ENCODE measurements around the gene FGF1. TPM values are rescaled to one million over a fixed set of nuclear protein-coding genes. Genes with fewer than 3 reads are reported as not detected.

Gene FGF1
- polyA plus RNA-seq, 1 of the 3 experiments (the other 2 are of a cell fraction) = 5.3 TPM

- Histone ChIP-seq H3K9me3 (no peaks in the 10 kb centered on the region), H3K27me3 (ENCODE audit: insufficient read depth) (no peaks in the 10 kb centered on the region), H3K9me2 (no peaks in the 10 kb centered on the region), H3K79me2 (ENCODE audit: insufficient read depth) (no peaks in the 10 kb centered on the region), H3K4me3 (ENCODE audit: low read depth in 2 of 2, low read length in 1 of 2) (no peak overlapping the region), H3K4me2 (0 out of 2 replicates have a peak overlapping the region, but pooled peaks have one; percentile 52), H4K20me1 (ENCODE audit: insufficient read depth) (no peaks in the 10 kb centered on the region), H3K9ac (peak overlapping the region; percentile 11; the same call in 1 of the 2 replicates), H3K36me3 (replicated peaks in 1 of 2; ENCODE audit: control insufficient read depth in 1 of 2, insufficient read depth in 2 of 2, low read length in 1 of 2) (no peaks in the 10 kb centered on the region), H2AFZ (ENCODE audit: low read depth) (0 out of 2 replicates have a peak overlapping the region, but pooled peaks have one; percentile 1), H3F3A (replicated peaks; ENCODE audit: insufficient read depth) (peaks cover 26% of the 10 kb centered on the region), H3K4me1 (ENCODE audit: control insufficient read depth in 1 of 2, insufficient read depth in 2 of 2, low read depth in 1 of 2, low read length in 1 of 2) (peaks cover 25 to 48% of the 10 kb centered on the region in 2 experiments), H3K27ac (ENCODE audit: low read depth in 2 of 2, low read length in 1 of 2) (peak overlapping the region in 1 of 2 experiments; percentile 91; a peak in 3 of 4 replicates)
- DNase-seq = no peak
- TF ChIP-seq, protein P1, sequence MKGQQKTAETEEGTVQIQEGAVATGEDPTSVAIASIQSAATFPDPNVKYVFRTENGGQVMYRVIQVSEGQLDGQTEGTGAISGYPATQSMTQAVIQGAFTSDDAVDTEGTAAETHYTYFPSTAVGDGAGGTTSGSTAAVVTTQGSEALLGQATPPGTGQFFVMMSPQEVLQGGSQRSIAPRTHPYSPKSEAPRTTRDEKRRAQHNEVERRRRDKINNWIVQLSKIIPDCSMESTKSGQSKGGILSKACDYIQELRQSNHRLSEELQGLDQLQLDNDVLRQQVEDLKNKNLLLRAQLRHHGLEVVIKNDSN (IDR thresholded peaks at IDR 0.05; ENCODE audit: borderline replicate concordance, low read depth) = peak; percentile 23; the same call in 1 of the 2 replicates
- TF ChIP-seq MXI1 (IDR thresholded peaks at IDR 0.05; ENCODE audit: low read depth, low read length) = no peak
- POLR2A ChIA-PET = no interaction called here
- CTCF ChIA-PET = interaction anchor here (1.7 to 2.2 kb wide), 2 partner anchors 154 to 362 kb away, joined by 4 to 6 read pairs; no protein-coding TSS in a partner anchor
- WGBS (ENCODE audit: low lambda C conversion rate) = 100% methylated on average over 1 of the region's 3 CpGs
These were observed 140.8 kb downstream of the FGF1 start for GRCh38 chr5:142544946-142545649.

GRCh38 chr5:142544071-142544753 is 141.7 kb downstream of the FGF1 start:
- H3K79me2 ChIP-seq (ENCODE audit: insufficient read depth) = no peaks in the 10 kb centered on the region
- no peak for DNase-seq
- H3K36me3 ChIP-seq (replicated peaks in 1 of 2; ENCODE audit: control insufficient read depth in 1 of 2, insufficient read depth in 2 of 2, low read length in 1 of 2) = no peaks in the 10 kb centered on the region
- H3K27me3 ChIP-seq (ENCODE audit: insufficient read depth) = no peaks in the 10 kb centered on the region
- H3K4me2 ChIP-seq = peak overlapping the region; percentile 52
- peak overlapping the region; percentile 43; the same call in 1 of the 2 replicates for H3K9ac ChIP-seq
- ChIA-PET POLR2A (no interaction called here), CTCF (interaction anchor here (0.5 to 2.2 kb wide), 4 partner anchors 56 to 393 kb away, joined by 3 to 7 read pairs (median 5); no protein-coding TSS in a partner anchor)
- H2AFZ ChIP-seq (ENCODE audit: low read depth) = no peak overlapping the region
- peaks cover 25 to 48% of the 10 kb centered on the region in 2 experiments for H3K4me1 ChIP-seq (ENCODE audit: control insufficient read depth in 1 of 2, insufficient read depth in 2 of 2, low read depth in 1 of 2, low read length in 1 of 2)
- 82% methylated on average over 8 of the region's 8 CpGs for WGBS (ENCODE audit: low lambda C conversion rate)
- peaks cover 26% of the 10 kb centered on the region for H3F3A ChIP-seq (replicated peaks; ENCODE audit: insufficient read depth)
- H3K9me2 ChIP-seq = no peaks in the 10 kb centered on the region
- H3K4me3 ChIP-seq (ENCODE audit: low read depth in 2 of 2, low read length in 1 of 2) = no peak overlapping the region
- TF ChIP-seq TCF12 (IDR thresholded peaks at IDR 0.05) (peak; percentile 21; the same call in 1 of the 2 replicates), EP300 (IDR thresholded peaks at IDR 0.05; ENCODE audit: borderline replicate concordance in 1 of 2, low read depth in 1 of 2, low read length in 1 of 2) (no peak), JUND (IDR thresholded peaks at IDR 0.05) (peak; percentile 10; the same call in 1 of the 2 replicates)
- peak overlapping the region; percentile 24 to 91 for H3K27ac ChIP-seq (ENCODE audit: low read depth in 2 of 2, low read length in 1 of 2)
- no peaks in the 10 kb centered on the region for H4K20me1 ChIP-seq (ENCODE audit: insufficient read depth)
- H3K9me3 ChIP-seq = no peaks in the 10 kb centered on the region

GRCh38 chr5:142542906-142543305 is 143.0 kb downstream of the FGF1 start:
- Histone ChIP-seq H3K4me3 (ENCODE audit: low read depth in 2 of 2, low read length in 1 of 2) (no peak overlapping the region), H3K36me3 (replicated peaks in 1 of 2; ENCODE audit: control insufficient read depth in 1 of 2, insufficient read depth in 2 of 2, low read length in 1 of 2) (no peaks in the 10 kb centered on the region), H3K9ac (peak overlapping the region; percentile 43; the same call in 1 of the 2 replicates), H2AFZ (ENCODE audit: low read depth) (no peak overlapping the region; the same call in 1 of the 2 replicates), H3K9me2 (no peaks in the 10 kb centered on the region), H3K9me3 (no peaks in the 10 kb centered on the region), H3F3A (replicated peaks; ENCODE audit: insufficient read depth) (peaks cover 18% of the 10 kb centered on the region), H3K4me2 (peak overlapping the region; percentile 11; the same call in 1 of the 2 replicates), H3K4me1 (ENCODE audit: control insufficient read depth in 1 of 2, insufficient read depth in 2 of 2, low read depth in 1 of 2, low read length in 1 of 2) (peaks cover 22 to 41% of the 10 kb centered on the region in 2 experiments), H4K20me1 (ENCODE audit: insufficient read depth) (no peaks in the 10 kb centered on the region), H3K27ac (ENCODE audit: low read depth in 2 of 2, low read length in 1 of 2) (peak overlapping the region; percentile 24 to 91), H3K79me2 (ENCODE audit: insufficient read depth) (no peaks in the 10 kb centered on the region), H3K27me3 (ENCODE audit: insufficient read depth) (no peaks in the 10 kb centered on the region)
- ChIA-PET POLR2A (no interaction called here), CTCF (interaction anchor here (0.7 to 2.2 kb wide), 5 partner anchors 127 to 574 kb away, joined by 3 to 6 read pairs (median 3); partner anchors contain the start of gene RNF14)
- TF ChIP-seq FOSL2 (IDR thresholded peaks at IDR 0.05; ENCODE audit: borderline replicate concordance, low read depth) (no peak), CTCF (IDR thresholded peaks at IDR 0.05) (peak; percentile 43), TCF12 (IDR thresholded peaks at IDR 0.05) (peak; percentile 37; the same call in 1 of the 2 replicates), RAD21 (IDR thresholded peaks at IDR 0.05; ENCODE audit: low read length) (no peak), POLR2AphosphoS5 (IDR thresholded peaks at IDR 0.05; ENCODE audit: low read depth, low read length) (no peak), NFIC (IDR thresholded peaks at IDR 0.05; ENCODE audit: borderline replicate concordance) (peak; percentile 24; the same call in 1 of the 2 replicates), SMC3 (IDR thresholded peaks at IDR 0.05; ENCODE audit: low read depth, low read length) (no peak), EZH2phosphoT487 (IDR thresholded peaks at IDR 0.05; ENCODE audit: borderline replicate concordance, low read depth) (no peak), IRF3 (IDR thresholded peaks at IDR 0.05; ENCODE audit: low read depth, low read length) (no peak)
- TF ChIP-seq, protein P2, sequence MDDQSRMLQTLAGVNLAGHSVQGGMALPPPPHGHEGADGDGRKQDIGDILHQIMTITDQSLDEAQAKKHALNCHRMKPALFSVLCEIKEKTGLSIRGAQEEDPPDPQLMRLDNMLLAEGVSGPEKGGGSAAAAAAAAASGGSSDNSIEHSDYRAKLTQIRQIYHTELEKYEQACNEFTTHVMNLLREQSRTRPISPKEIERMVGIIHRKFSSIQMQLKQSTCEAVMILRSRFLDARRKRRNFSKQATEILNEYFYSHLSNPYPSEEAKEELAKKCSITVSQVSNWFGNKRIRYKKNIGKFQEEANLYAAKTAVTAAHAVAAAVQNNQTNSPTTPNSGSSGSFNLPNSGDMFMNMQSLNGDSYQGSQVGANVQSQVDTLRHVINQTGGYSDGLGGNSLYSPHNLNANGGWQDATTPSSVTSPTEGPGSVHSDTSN (IDR thresholded peaks at IDR 0.05) = 0 out of 2 replicates have a peak, but pooled peaks have one; percentile 36
- DNase-seq = no peak
- 61% methylated on average over 3 of the region's 3 CpGs for WGBS (ENCODE audit: low lambda C conversion rate)
